DMS114 treated with DMSO at 0.1 percent for 48 hours (cell line): ENCODE results near the gene MYF5.
"Not testable (repeated sequence)": the region's sequence is repeated elsewhere in the genome, so short reads cannot be mapped to it uniquely, and the experiment has no call there.

Source experiments
- DNase-seq: peaks from one replicate; lab custom pipeline; 2025; ENCODE audit not compliant: unreplicated experiment; lab: John Stamatoyannopoulos, UW

MYF5 gene

DNA sequence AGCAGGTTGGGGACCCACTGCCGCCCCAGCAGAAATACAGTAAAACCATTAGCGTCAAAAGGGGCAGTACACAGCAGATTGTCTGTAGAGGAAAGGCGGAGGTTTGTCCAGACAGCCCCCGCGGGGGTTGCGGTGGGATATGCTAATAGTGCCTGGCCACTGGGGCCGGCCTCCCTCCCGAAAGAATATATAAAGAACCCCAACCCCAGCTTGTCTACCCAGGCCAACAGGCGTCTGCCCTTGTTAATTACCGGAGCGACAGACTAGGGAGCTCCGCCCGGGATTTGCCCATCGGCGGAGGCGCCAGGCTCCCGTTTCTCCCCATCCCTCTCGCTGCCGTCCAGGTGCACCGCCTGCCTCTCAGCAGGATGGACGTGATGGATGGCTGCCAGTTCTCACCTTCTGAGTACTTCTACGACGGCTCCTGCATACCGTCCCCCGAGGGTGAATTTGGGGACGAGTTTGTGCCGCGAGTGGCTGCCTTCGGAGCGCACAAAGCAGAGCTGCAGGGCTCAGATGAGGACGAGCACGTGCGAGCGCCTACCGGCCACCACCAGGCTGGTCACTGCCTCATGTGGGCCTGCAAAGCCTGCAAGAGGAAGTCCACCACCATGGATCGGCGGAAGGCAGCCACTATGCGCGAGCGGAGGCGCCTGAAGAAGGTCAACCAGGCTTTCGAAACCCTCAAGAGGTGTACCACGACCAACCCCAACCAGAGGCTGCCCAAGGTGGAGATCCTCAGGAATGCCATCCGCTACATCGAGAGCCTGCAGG lies at the start of gene MYF5:
TSS of gene MYF5 (plus strand) at position 217 of the 774 bp plus-strand sequence. CDS start at position 369, 152 bp downstream.
- no peak for DNase-seq

DNA sequence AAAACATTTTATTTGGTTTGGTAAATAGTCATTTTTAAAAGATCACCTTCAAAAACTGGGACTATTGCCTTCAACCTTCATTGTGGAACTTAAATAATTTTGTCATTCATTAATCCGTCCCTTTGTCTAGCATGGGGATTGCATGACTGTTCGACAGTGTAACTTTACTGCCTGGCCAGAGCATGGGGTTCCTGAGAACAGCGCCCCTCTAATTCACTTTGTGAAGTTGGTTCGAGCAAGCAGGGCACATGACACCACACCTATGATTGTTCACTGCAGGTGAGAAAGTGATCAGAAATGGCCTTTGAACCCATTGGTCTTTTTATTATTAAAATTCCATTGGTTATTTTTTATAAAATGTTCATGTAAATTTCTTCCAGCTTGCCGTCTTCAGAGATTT lies 46.5 kb upstream of the MYF5 start:
- no peak for DNase-seq

GRCh38 chr12:80676042-80676636 lies 40.6 kb upstream of the MYF5 start:
- DNase-seq = not testable (repeated sequence)

GRCh38 chr12:80676856-80677255 lies 39.9 kb upstream of the MYF5 start:
- no peak for DNase-seq

- no peak for DNase-seq
These were observed 38.7 kb upstream of the MYF5 start for GRCh38 chr12:80677994-80678393.

GRCh38 chr12:80679346-80680131 lies 37.2 kb upstream of the MYF5 start:
- no peak for DNase-seq

- DNase-seq = no peak
These were observed 35.4 kb upstream of the MYF5 start for GRCh38 chr12:80681287-80681686.

- DNase-seq = no peak
These were observed 34.9 kb upstream of the MYF5 start for GRCh38 chr12:80681786-80682185.

- DNase-seq = no peak
These were observed 32.6 kb upstream of the MYF5 start for GRCh38 chr12:80684077-80684495.

- no peak for DNase-seq
These were observed 26.6 kb upstream of the MYF5 start for GRCh38 chr12:80690090-80690489.

DNA sequence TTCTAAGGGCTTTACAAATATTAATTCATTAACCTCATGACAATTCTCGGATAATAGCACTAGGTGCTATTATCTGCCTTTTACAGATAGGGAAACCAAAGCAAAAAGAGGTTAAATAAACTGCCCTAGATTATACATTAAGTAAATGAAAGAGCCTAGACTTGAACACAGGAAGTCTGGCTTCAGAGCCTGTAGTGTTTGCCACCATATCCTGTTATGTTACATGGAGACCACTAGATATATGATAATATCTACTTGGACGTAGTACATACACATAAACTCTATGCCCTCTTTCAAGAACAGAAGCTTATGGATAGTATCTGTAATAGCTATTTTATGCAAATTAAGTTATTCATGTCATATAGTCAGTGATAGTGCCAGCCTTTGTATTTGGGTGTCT lies 26.2 kb upstream of the MYF5 start:
- no peak for DNase-seq

DNA sequence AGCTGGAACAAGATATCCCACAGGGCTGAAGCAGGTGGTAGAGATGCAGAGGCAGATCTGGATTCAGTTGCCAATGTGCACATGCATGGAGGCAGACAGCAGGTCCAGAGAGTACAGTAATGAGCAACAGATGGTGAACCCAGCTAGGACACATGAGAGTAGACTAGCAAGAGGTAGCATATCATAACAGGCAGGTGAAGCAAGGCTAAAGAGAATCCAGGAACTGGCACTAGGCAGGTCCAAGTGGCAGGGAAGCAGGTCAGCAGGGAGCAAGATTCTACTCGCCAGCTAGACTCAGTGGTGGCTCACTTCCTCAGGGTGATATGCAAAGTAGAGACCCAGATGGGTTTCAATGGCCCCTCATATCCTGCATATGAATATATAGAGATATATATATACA lies 24.6 kb upstream of the MYF5 start:
- DNase-seq = no peak

DNA sequence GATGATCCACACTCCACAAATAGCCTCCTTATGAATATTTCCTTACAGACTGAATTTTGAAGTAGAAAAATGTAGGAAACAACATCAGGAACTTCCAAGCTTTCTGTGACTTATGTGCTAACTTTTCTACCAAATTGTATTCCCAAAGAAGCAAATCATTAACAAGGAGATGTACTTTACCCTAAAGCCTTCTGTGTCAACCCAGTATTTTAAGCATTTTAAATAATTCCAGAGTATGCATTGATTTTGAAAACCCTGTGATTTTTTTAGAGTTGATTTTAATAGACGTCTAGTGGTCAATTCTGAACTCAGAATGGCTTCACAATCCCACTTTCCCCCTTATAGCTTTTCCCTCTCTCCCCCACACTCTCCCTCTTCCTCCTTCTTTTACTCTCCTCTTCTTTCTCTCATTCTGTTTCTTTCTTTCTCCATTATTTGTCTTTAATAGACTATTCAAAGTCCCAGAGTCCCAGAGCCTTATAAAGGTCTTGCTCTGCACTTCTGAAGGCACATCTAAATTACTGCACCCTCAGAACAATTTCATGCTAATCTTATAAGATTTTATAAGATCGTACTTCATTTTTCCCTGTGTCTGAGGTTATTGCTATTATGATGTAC lies 19.3 kb upstream of the MYF5 start:
- DNase-seq = no peak

- DNase-seq = no peak
These were observed 18.5 kb upstream of the MYF5 start for GRCh38 chr12:80698256-80698655.

- no peak for DNase-seq
These were observed 17.7 kb upstream of the MYF5 start for GRCh38 chr12:80698847-80699542.

- no peak for DNase-seq
These were observed 16.4 kb upstream of the MYF5 start for GRCh38 chr12:80700327-80700726.

GRCh38 chr12:80701388-80701787 lies 15.3 kb upstream of the MYF5 start:
- DNase-seq = no peak

DNA sequence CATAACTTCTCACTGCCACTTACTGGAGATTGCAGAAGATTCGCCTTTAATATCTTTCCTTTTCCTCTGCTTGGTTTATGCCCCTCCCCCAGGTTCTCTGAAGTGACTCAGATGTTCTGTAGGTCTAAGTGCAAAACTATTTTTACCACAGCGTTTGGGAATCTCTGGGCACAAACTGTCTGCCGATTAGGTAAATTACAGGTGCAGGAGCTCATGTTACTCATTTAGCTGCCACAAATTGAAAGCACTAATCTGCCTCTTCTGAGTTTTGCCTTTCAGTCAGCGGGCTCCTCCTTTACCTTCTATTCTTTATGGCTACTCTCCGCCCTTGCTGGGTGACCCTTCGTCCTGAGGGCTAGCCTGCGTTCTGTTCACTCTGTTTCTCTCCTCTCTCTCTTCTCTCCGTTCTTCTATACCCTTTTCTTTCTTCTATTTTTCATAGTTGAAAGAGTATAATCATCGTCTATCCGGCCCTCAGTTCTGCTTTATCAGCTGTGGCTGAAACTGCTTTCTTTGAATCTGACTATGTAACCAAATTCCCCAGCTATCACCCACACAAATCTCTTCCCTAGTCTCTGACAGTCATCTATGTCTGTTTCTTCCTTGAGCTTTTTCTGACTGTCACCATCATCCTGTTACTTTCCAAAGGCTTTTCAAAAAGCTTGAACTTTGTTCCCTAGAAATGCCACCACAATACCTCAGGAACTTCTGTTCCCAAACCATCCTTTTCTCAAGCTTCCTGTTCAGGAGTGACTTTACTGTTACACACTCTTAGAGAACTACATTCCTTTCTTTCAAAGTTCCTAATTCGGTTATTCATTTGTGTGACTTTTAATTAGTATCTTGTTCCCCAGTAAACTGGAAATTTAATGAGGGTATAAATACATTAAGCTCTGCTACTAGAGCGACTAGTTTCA lies 13.6 kb upstream of the MYF5 start:
- no peak for DNase-seq

GRCh38 chr12:80704420-80704819 lies 12.3 kb upstream of the MYF5 start:
- no peak for DNase-seq
